HG03469 (cell line): ENCODE measurements around the gene CCDC33.
A peak's percentile ranks its signal among the peaks of the same experiment; 100 is the strongest.
"Not testable (repeated sequence)": the region's sequence is repeated elsewhere in the genome, so short reads cannot be mapped to it uniquely, and the experiment has no call there.

Experiments
- ATAC-seq: cut with Tn5 transposase; IDR thresholded peaks from one replicate; pipeline ENCODE4 v1.9.1; 2021; ENCODE audit warnings: mild to moderate bottlenecking, moderate library complexity, moderate number of reproducible peaks; ENCODE audit not compliant: unreplicated experiment

Gene CCDC33

GRCh38 chr15:74352393-74352910 is 116.3 kb downstream of the CCDC33 start:
- ATAC-seq, result no peak

DNA sequence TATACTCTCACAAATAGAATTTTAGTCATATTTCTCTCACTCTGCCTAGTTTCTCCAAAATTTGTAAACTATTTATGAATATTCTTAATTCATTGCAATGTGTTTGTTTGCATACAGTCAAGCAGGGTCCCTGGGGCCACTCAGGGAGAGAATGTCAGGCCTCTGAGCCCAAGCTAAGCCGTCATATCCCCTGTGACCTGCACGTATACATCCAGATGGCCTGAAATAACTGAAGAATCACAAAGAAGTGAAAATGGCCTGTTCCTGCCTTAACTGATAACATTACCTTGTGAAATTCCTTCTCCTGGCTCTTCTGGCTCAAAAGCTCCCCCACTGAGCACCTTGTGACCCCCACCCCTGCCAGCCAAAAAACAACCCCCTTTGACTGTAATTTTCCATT is 117.9 kb downstream of the CCDC33 start:
- ATAC-seq, result not testable (repeated sequence)

DNA sequence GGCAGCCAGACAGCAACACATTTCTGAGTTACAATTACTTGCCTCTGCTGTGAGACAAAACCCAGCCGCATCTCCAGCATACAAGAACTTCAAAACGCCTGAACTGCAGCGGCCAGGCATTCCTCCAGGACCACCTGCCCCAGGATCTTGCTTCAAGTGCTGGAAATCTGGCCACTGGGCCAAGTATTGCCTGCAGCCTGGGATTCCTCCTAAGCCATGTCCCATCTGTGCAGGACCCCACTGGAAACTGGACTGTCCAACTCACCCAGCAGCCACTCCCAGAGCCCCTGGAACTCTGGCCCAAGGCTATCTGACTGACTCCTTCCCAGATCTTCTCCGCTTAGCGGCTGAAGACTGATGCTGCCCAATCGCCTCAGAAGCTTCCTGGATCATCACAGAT is 119.9 kb downstream of the CCDC33 start:
- not testable (repeated sequence) for ATAC-seq

GRCh38 chr15:74357514-74357913 is 121.4 kb downstream of the CCDC33 start:
- ATAC-seq, result not testable (repeated sequence)

- ATAC-seq, result not testable (repeated sequence)
Measured at GRCh38 chr15:74359376-74359775, 123.2 kb downstream of the CCDC33 start.

DNA sequence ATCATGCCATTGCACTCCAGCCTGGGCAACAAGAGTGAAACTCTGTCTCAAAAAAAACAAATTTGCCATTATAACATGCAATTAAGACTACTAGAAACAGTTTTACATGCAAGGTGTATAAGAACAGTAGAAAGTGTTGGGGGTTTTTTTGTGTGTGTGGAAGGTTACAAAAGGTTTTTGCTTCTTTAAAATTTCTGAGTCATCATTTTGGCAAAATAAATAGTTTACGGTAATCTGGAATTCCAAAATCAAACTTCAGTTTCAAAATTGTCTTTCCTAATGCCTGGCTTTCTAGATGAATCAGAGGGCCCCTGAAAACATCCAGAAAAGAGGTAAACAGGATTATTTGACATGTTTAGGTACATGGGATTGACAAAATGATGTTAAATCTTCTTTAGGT is 124.7 kb downstream of the CCDC33 start:
- not testable (repeated sequence) for ATAC-seq

DNA sequence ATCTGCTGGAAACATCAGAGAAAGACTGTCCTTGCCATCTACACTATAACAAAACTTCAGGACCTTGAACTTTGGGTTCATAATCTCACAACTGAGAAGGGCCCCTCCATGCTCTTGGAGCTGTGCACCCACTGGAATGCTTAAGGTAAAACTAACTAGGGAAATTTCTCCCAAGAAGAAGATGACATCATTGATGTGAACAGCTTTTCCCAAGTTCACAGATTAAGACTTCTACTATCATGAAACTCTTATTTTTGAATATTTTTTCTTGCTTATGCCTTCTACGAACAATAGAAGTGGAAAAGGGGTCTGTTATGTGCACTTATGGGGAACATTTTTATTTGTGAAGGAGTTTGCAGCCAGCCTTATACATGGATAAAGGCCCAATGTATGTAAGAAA is 126.4 kb downstream of the CCDC33 start:
- ATAC-seq, result no peak

- ATAC-seq, result no peak
Measured at GRCh38 chr15:74364936-74365597, 128.9 kb downstream of the CCDC33 start.

DNA sequence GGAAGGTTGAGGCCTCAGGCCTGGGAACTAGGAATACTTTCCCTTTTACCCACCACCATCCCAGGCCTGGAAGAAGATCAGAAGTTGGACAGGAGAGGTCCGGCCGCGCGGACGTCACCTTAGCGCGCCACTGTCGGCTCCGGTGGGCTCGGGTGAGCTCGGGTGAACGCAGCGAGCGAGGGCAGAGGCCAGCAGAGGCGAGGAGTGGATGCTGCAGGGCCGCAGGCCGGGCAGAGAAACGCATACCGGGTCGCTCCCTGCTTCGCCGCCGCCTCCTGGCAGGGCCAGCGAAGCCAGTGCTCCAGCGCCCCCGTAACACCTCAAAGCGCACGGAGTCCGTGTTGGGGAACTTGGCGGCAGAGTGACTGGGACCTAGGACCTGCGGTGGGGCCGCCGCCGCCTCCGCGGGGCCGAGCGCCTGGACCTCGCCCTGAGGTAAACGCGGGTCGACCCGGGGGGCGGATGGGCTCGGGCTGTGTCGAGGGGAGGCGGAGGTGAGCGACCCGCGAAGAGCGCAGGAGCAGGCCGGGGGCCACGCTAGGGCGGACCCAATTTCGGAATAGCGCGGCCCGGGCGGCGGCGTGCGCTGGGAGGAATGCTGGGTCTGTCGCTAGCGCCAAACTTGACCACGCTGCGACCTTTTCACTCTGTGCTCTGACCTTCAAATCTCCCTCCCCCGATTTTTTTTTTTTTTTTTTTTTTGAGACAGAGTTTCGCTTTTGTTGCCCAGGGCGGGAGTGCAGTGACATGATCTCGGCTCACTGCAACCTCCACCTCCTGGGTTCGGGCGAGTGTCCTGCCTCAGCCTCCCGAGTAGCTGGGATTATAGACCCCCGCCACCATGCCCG is 129.7 kb downstream of the CCDC33 start:
- ATAC-seq, result no peak

GRCh38 chr15:74367296-74367854 is 131.2 kb downstream of the CCDC33 start, which contains the start of gene CYP11A1:
TSS of gene CYP11A1 (minus strand) at chr15:74367646. CDS start at chr15:74367585, 61 bp downstream.
- no peak for ATAC-seq

GRCh38 chr15:74368121-74368520 is 132.0 kb downstream of the CCDC33 start:
- ATAC-seq, result no peak

- no peak for ATAC-seq
Measured at GRCh38 chr15:74369084-74369745, 133.1 kb downstream of the CCDC33 start.

DNA sequence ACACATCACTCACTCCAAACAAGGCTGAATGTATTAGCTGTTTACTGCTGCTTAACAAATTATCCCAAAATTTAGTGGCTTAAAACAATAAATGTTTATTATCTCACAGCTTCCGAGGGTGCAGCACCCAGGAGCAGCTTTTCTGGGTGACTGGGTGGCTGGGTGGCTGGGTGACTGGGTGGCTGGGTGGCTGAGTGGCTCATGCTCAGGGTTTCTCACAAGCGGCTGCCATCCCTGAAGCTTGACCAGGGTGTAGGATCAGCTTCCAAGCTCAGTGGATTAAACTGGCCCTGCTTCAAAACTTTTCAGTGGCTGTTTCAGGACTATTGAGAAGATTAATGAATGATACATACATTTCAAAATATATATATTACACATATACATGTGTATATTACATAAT is 133.6 kb downstream of the CCDC33 start:
- no peak for ATAC-seq

- no peak for ATAC-seq
Measured at GRCh38 chr15:74370471-74370870, 134.3 kb downstream of the CCDC33 start.

DNA sequence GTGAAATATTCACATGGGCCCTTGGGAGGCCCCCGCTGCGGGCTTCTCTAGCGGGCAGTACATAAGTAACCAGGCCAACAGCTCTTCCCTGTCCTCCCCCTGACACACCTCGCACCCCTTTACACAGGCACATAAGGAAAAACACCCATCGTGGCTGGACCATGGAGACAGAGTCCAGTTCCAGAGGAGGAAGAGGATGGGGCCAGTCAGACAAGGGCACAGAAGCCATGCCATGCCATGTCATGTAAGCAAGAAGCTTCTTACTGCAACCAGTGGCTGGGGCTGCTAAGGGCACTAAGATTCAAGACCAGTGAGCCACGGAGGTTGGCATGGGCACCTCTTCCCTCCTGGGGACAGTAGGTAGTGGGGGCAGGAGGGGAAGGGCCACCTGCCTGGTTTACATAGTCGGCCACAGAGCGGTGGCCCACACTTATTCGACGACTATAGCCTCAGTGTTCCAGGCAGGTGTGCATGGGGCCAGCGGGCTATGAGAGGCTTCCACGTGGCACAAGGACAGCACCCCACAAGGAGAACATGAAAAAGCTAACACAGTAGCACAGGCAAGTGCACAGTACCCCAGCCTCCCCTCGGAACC is 137.0 kb downstream of the CCDC33 start:
- ATAC-seq, result no peak

DNA sequence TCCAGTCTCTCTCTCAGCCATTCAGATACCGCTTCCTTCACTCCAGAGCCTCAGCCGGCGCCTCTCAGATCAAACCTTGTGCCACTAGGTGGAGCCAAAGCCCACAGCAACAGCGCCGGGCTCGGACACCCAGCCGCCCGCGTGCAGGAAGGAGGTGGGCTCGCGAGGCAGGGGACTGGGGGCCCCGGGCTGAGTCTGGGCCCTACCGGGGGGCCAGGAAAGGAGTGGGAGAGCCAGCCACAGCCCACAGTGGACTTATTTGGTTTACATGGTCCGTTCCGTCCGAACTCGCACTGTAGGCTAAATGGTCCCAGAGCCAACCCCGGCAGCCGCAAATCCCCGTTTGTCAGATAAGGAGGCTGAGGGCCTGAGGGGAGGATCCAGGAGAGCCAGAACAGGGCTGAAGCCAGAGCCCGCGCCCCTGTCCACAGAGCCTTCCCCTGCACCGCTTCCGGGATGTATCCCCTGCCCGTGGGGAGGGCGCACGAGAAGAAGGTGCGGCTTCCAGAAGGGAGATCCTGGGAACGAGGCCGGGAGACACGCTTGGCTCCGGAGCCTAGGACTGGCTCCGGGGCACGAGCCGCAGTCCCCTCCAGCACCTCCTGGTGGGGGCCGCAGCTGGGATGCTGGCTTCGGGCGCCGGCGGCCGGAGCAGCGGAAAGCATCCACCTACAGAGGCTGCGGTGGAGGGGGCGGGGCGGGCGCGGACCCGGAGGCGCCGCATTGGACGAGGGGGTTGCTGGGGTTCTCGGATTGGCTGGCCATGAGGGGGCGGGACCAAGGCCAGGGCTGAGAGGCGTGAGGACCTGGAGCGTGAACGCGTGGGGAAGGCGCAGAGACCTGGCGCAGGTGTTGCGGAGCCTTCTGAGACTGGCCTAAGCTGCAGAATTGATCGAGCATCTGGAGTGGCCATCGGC is 137.9 kb downstream of the CCDC33 start:
- ATAC-seq, result peak; percentile 30

DNA sequence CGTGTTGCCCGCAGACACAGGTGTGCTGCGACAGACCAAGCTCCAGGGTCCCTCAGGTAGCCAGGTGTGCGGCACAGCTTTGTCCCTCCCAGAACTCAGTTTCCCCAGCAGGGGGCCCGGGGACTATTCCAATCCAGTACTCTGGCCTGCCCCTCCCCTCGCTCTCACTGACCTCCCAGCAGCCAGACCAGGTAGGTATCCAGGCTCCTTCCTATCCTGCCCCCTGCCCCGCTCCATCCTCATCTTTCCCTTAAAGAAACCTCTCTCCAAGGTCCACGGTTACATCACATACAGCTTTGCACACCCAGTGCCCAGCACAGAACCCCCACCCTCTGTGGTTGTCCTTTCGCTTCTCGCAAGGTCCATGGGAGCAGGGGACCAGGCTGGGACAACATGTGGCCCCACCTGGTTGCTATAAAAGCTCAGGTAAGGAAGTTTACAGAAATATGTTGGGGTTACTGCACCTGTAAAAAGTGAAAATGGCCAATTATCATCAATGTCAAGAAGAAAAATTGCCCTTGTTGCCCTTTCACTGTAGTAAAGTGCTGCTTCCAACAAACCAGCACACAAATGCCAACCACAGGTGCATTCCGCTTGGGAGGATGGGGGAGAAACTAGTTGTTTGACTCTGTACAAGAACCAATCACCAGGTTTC is 138.6 kb downstream of the CCDC33 start:
- peak; percentile 5 for ATAC-seq

DNA sequence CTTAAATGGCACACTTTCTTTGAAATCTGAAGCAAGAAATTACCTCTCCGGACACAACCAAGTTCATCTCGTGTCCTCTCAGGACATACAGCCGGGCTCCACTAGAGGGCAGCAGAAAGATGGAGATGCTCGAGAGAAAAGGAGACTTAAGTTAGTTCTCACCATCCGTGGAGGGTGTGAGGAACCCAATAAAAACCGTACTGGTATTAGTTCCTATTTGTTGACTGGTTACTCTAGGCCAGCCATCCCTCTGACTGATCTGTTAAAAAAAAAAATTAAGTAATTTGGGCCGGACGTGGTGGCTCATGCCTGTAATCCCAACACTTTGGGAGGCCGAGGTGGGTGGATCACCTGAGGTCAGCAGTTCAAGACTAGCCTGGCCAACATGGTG is 139.2 kb downstream of the CCDC33 start:
- no peak for ATAC-seq

DNA sequence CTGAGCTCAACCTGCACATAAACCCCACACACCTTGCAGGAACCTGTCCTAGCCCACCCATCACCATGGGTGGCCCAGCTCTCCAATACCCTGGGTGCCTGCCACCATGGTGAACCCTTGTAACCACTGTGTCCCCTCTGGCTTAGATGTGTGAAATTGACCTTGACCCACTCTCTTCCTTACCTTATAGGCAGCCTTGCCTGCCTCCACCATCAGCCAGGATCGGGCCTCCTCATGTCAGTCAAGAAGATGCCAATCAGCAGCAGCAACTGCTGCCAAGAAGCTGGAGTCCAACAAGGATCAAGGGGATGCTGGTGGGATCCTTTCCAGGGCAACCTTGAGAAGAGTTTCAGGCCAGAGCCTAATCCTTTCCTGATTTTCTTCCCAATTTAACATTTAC is 140.1 kb downstream of the CCDC33 start:
- no peak for ATAC-seq
